Neural cell (in vitro differentiated cells): ENCODE measurements around the gene LCP1. TPM values are rescaled to one million over a fixed set of nuclear protein-coding genes. Genes with fewer than 3 reads are reported as not detected.

Source experiments
- H2AFZ ChIP-seq: fragments of 200-600, 300-800 bp; sonication (generic), shearing (Covaris generic); 2 replicates; pipeline ENCODE4 v1.6.0; 2014; ENCODE audit warnings: low read depth, mild to moderate bottlenecking, antibody characterized with exemption, low read length, moderate library complexity
- H3F3A ChIP-seq: fragments of 200-600 bp; shearing (Covaris generic); 2 replicates; pipeline ENCODE4 v1.6.1; 2016; ENCODE audit warnings: mild to moderate bottlenecking, moderate library complexity, mixed read lengths, antibody characterized with exemption, low read length; ENCODE audit not compliant: insufficient read depth, poor library complexity, severe bottlenecking
- H3K27ac ChIP-seq: fragments of 200-600, 300-800 bp; sonication (generic), shearing (Covaris generic); 2 replicates; pipeline ENCODE4 v1.5.1; 2014; ENCODE audit warnings: mild to moderate bottlenecking, low read length, moderate library complexity
- H3K27me3 ChIP-seq: fragments of 300-800, 200-600 bp; sonication (generic), shearing (Covaris generic); 2 replicates; pipeline ENCODE4 v1.6.0; 2014; ENCODE audit warnings: mild to moderate bottlenecking, low read depth, low read length, moderate library complexity; ENCODE audit not compliant: insufficient read depth
- H3K36me3 ChIP-seq: fragments of 300-800, 200-600 bp; sonication (generic), shearing (Covaris generic); 2 replicates; pipeline ENCODE4 v1.5.1; 2014; ENCODE audit warnings: mild to moderate bottlenecking, antibody characterized with exemption, low read length, moderate library complexity; ENCODE audit not compliant: insufficient read depth
- H3K4me2 ChIP-seq: fragments of 300-800, 200-600 bp; sonication (generic), shearing (Covaris generic); 2 replicates; pipeline ENCODE4 v1.6.0; 2014; ENCODE audit warnings: mild to moderate bottlenecking, low read length
- H3K4me3 ChIP-seq: fragments of 300-800, 200-600 bp; sonication (generic), shearing (Covaris generic); 2 replicates; pipeline ENCODE4 v1.5.1; 2014; ENCODE audit warnings: mild to moderate bottlenecking, low read length, moderate library complexity
- H3K79me2 ChIP-seq: fragments of 200-600 bp; shearing (Covaris generic); replicated peaks from 2 replicates; pipeline ENCODE4 v1.6.0; 2014; ENCODE audit warnings: mild to moderate bottlenecking, low read length, moderate library complexity; ENCODE audit not compliant: insufficient read depth
- H3K9ac ChIP-seq: fragments of 300-800, 200-600 bp; sonication (generic), shearing (Covaris generic); 2 replicates; pipeline ENCODE4 v1.6.1; 2016; ENCODE audit warnings: mild to moderate bottlenecking, low read length, mixed read lengths
- H3K9me2 ChIP-seq: fragments of 200-600 bp; shearing (Covaris generic); 2 replicates; pipeline ENCODE4 v1.6.1; 2016; ENCODE audit warnings: mild to moderate bottlenecking, low read length, mixed read lengths; ENCODE audit not compliant: insufficient read depth
- H3K9me3 ChIP-seq: fragments of 200-600, 300-800 bp; sonication (generic), shearing (Covaris generic); 2 replicates; pipeline ENCODE4 v1.6.1; 2016; ENCODE audit warnings: mild to moderate bottlenecking, mixed run types, low read length, moderate library complexity, mixed read lengths
- H4K20me1 ChIP-seq: fragments of 200-600 bp; shearing (Covaris generic); 2 replicates; pipeline ENCODE4 v1.6.1; 2016; ENCODE audit warnings: mild to moderate bottlenecking, mixed run types; ENCODE audit not compliant: insufficient read depth
- EP300 ChIP-seq: fragments of 450-650 bp; conservative IDR thresholded peaks from 2 replicates; pipeline ENCODE4 v1.6.1; 2014; ENCODE audit warnings: antibody characterized with exemption, mild to moderate bottlenecking, moderate library complexity; ENCODE audit not compliant: poor library complexity, severe bottlenecking
- EZH2 ChIP-seq: fragments of 200-600, 300-800 bp; shearing (Covaris generic), sonication (generic); IDR thresholded peaks from 2 replicates; pipeline ENCODE4 v1.6.1; 2014; ENCODE audit warnings: antibody characterized with exemption, low read length, borderline replicate concordance, mild to moderate bottlenecking; ENCODE audit not compliant: insufficient read depth, poor library complexity, severe bottlenecking
- MXI1 ChIP-seq: fragments of 450-650 bp; conservative IDR thresholded peaks from 2 replicates; pipeline ENCODE4 v1.6.1; 2014; ENCODE audit warnings: antibody characterized with exemption, mild to moderate bottlenecking; ENCODE audit not compliant: poor library complexity, severe bottlenecking
- POLR2AphosphoS5 ChIP-seq: IDR thresholded peaks from 2 replicates; pipeline ENCODE4 v1.6.1; 2012
- RAD21 ChIP-seq: fragments of 450-650 bp; conservative IDR thresholded peaks from 2 replicates; pipeline ENCODE4 v1.6.1; 2014; ENCODE audit warnings: antibody characterized with exemption, mild to moderate bottlenecking, moderate library complexity
- SMC3 ChIP-seq: fragments of 450-650 bp; conservative IDR thresholded peaks from 2 replicates; pipeline ENCODE4 v1.6.1; 2014; ENCODE audit warnings: antibody characterized with exemption, mild to moderate bottlenecking, moderate library complexity; ENCODE audit not compliant: poor library complexity
- TAF1 ChIP-seq: IDR thresholded peaks from 2 replicates; pipeline ENCODE4 v1.6.1; 2012; ENCODE audit warnings: low read depth
- polyA plus RNA-seq: library from polyadenylated mRNA; depleted of rRNA; stranded (reverse); fragments of >200 nt; gene quantifications from 2 replicates; pipeline ENCODE4 v1.2.3, GENCODE V29; 2014
- TF ChIP-seq, protein P1 (sequence below): IDR thresholded peaks from 2 replicates; pipeline ENCODE4 v1.6.1; 2012; ENCODE audit warnings: borderline replicate concordance
- TF ChIP-seq, protein P2 (sequence below): fragments of 450-650 bp; IDR thresholded peaks from 2 replicates; pipeline ENCODE4 v1.5.1; 2014; ENCODE audit warnings: antibody characterized with exemption, mild to moderate bottlenecking, moderate library complexity; ENCODE audit not compliant: poor library complexity, severe bottlenecking

Gene LCP1
- polyA plus RNA-seq, 1 donor from 2014 or later: 0.76 TPM

DNA sequence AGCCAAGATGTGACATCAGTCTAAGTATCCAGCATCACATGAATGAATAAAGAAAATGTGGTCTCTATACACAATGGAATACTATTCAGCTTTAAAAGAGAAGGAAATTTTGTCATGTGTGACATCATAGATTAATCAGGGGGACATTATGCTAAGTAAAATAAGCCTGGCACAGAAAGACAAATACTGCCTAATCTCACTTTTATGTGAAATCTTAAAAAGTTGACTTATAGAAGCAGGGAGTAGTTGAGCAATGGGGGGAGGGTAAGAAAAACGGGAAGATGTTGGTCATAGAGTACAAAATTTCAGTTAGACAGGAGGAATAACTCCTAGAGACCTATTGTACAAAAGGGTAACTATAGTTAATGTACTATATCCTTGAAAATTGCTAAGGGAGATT, 10.4 kb upstream of the LCP1 start:
- H3K4me2 ChIP-seq: no peak overlapping the region
- H3K4me3 ChIP-seq: no peak overlapping the region
- H3K9me2 ChIP-seq: no peaks in the 10 kb centered on the region
- H3K27ac ChIP-seq: peak overlapping the region; percentile 66
- no peaks in the 10 kb centered on the region for H3K9me3 ChIP-seq
- H3K79me2 ChIP-seq: no peaks in the 10 kb centered on the region
- no peaks in the 10 kb centered on the region for H3K36me3 ChIP-seq
- H3K27me3 ChIP-seq: no peaks in the 10 kb centered on the region
- no peak overlapping the region for H2AFZ ChIP-seq
- no peaks in the 10 kb centered on the region for H3F3A ChIP-seq
- H4K20me1 ChIP-seq: no peaks in the 10 kb centered on the region
- TF ChIP-seq TAF1 (no peak), SMC3 (no peak), POLR2AphosphoS5 (no peak), EP300 (no peak), RAD21 (no peak), EZH2 (no peak), MXI1 (no peak)
- TF ChIP-seq, protein P1, sequence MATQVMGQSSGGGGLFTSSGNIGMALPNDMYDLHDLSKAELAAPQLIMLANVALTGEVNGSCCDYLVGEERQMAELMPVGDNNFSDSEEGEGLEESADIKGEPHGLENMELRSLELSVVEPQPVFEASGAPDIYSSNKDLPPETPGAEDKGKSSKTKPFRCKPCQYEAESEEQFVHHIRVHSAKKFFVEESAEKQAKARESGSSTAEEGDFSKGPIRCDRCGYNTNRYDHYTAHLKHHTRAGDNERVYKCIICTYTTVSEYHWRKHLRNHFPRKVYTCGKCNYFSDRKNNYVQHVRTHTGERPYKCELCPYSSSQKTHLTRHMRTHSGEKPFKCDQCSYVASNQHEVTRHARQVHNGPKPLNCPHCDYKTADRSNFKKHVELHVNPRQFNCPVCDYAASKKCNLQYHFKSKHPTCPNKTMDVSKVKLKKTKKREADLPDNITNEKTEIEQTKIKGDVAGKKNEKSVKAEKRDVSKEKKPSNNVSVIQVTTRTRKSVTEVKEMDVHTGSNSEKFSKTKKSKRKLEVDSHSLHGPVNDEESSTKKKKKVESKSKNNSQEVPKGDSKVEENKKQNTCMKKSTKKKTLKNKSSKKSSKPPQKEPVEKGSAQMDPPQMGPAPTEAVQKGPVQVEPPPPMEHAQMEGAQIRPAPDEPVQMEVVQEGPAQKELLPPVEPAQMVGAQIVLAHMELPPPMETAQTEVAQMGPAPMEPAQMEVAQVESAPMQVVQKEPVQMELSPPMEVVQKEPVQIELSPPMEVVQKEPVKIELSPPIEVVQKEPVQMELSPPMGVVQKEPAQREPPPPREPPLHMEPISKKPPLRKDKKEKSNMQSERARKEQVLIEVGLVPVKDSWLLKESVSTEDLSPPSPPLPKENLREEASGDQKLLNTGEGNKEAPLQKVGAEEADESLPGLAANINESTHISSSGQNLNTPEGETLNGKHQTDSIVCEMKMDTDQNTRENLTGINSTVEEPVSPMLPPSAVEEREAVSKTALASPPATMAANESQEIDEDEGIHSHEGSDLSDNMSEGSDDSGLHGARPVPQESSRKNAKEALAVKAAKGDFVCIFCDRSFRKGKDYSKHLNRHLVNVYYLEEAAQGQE: no peak
- TF ChIP-seq, protein P2, sequence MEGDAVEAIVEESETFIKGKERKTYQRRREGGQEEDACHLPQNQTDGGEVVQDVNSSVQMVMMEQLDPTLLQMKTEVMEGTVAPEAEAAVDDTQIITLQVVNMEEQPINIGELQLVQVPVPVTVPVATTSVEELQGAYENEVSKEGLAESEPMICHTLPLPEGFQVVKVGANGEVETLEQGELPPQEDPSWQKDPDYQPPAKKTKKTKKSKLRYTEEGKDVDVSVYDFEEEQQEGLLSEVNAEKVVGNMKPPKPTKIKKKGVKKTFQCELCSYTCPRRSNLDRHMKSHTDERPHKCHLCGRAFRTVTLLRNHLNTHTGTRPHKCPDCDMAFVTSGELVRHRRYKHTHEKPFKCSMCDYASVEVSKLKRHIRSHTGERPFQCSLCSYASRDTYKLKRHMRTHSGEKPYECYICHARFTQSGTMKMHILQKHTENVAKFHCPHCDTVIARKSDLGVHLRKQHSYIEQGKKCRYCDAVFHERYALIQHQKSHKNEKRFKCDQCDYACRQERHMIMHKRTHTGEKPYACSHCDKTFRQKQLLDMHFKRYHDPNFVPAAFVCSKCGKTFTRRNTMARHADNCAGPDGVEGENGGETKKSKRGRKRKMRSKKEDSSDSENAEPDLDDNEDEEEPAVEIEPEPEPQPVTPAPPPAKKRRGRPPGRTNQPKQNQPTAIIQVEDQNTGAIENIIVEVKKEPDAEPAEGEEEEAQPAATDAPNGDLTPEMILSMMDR: no peak
- H3K9ac ChIP-seq: no peak overlapping the region

DNA sequence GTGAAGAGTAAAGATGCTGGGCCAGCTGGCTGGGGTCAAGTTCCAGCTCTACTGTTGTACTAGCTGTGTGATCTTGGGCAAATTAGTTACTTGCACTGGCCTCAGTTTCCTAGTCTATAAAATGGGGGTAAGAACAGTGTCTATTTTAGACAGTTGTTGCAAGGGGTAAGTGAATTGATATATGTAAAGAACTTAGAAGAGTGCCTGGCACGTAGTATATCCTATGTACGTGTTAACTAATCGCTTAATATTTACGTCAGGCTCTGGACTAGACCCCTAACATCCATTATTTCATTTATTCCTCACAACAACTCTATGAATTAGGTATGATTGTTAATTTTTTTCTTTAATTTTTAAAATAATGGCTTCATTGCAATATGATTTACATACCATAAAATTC, 3.7 kb upstream of the LCP1 start:
- H3K27ac ChIP-seq: no peak overlapping the region
- H3K4me3 ChIP-seq: no peak overlapping the region
- TF ChIP-seq EZH2 (no peak), RAD21 (no peak), MXI1 (no peak), TAF1 (no peak)
- TF ChIP-seq, protein P1: no peak
- H2AFZ ChIP-seq: no peak overlapping the region
- H3K36me3 ChIP-seq: no peaks in the 10 kb centered on the region
- H3K27me3 ChIP-seq: no peaks in the 10 kb centered on the region
- H3F3A ChIP-seq: no peaks in the 10 kb centered on the region
- no peaks in the 10 kb centered on the region for H3K9me2 ChIP-seq
- H4K20me1 ChIP-seq: no peaks in the 10 kb centered on the region
- H3K79me2 ChIP-seq: no peaks in the 10 kb centered on the region
- no peak overlapping the region for H3K4me2 ChIP-seq
- no peaks in the 10 kb centered on the region for H3K9me3 ChIP-seq
- no peak overlapping the region for H3K9ac ChIP-seq
